HepG2 (cell line): ENCODE measurements around the gene UQCR11. TPM values are rescaled to one million over a fixed set of nuclear protein-coding genes. Genes with fewer than 3 reads are reported as not detected.

Source experiments
- AHR ChIP-seq: IDR thresholded peaks from 2 replicates; pipeline ENCODE4 v1.6.1; 2018; ENCODE audit warnings: missing genetic modification reagents, missing compliant biosample characterization
- CAMTA2 ChIP-seq: sonication (generic); formaldehyde crosslinking; IDR thresholded peaks from 2 replicates; pipeline ENCODE4 v1.4.0; 2020; ENCODE audit warnings: mild to moderate bottlenecking, missing genetic modification reagents, borderline replicate concordance
- CCDC6 ChIP-seq: sonication (generic); formaldehyde crosslinking; IDR thresholded peaks from 2 replicates; pipeline ENCODE4 v1.8.1; 2022; ENCODE audit warnings: mild to moderate bottlenecking, missing genetic modification reagents, moderate library complexity
- CREB1 ChIP-seq, 2 experiments: fragments of 450-650 bp in 1 of 2; IDR thresholded peaks; 2 replicates each; pipeline ENCODE4 v1.6.1; 2016 to 2017; ENCODE audit warnings: control low read depth in 1 of 2, mild to moderate bottlenecking in 1 of 2, missing compliant biosample characterization in 1 of 2, missing genetic modification characterization in 1 of 2
- TP53 ChIP-seq: sonication (generic); formaldehyde crosslinking; conservative IDR thresholded peaks from 2 replicates; pipeline ENCODE4 v1.4.0; 2020; ENCODE audit warnings: missing genetic modification reagents
- ZFP36L1 ChIP-seq: sonication (generic); formaldehyde crosslinking; IDR thresholded peaks from 2 replicates; pipeline ENCODE4 v1.8.0; 2022; ENCODE audit warnings: mild to moderate bottlenecking, missing genetic modification reagents, moderate library complexity
- ZNF276 ChIP-seq: sonication (generic); formaldehyde crosslinking; IDR thresholded peaks from 2 replicates; pipeline ENCODE4 v1.4.0; 2020; ENCODE audit warnings: mild to moderate bottlenecking, low read depth, missing genetic modification reagents
- ZNF280D ChIP-seq: sonication (generic); formaldehyde crosslinking; IDR thresholded peaks from 2 replicates; pipeline ENCODE4 v1.5.1; 2020; ENCODE audit warnings: mild to moderate bottlenecking, missing genetic modification reagents
- ZNF431 ChIP-seq: sonication (generic); formaldehyde crosslinking; IDR thresholded peaks from 2 replicates; pipeline ENCODE4 v1.9.0; 2022; ENCODE audit warnings: missing genetic modification reagents, low read depth, mild to moderate bottlenecking, borderline replicate concordance
- ZNF740 ChIP-seq: sonication (generic); formaldehyde crosslinking; IDR thresholded peaks from 2 replicates; pipeline ENCODE4 v1.4.0; 2020; ENCODE audit warnings: missing genetic modification reagents
- ZNF782 ChIP-seq: sonication (generic); formaldehyde crosslinking; IDR thresholded peaks from 2 replicates; pipeline ENCODE4 v1.4.0; 2020; ENCODE audit warnings: missing genetic modification reagents, mild to moderate bottlenecking, borderline replicate concordance
- polyA plus RNA-seq, 8 experiments: library from polyadenylated mRNA; depleted of rRNA in 3 of 8; stranded (reverse) in 7 of 8; unstranded in 1 of 8; fragments of >200 nt; fragmentation: Illumina TruSeq in 4 of 8; extraction: Trizol in 4 of 8; gene quantifications; 2 replicates each; pipeline versions ENCODE4 v1.2.1 to v1.2.3, GENCODE V29; 2011 to 2016; ENCODE audit warnings: low read depth in 4 of 8, missing spikeins in 1 of 8, mixed read lengths in 1 of 8; ENCODE audit not compliant: insufficient read depth in 1 of 8
- total RNA-seq, 5 experiments: library from RNA; depleted of rRNA; stranded (reverse); fragments of >200 nt; fragmentation: Illumina TruSeq; extraction: Trizol; gene quantifications; 2 replicates each; pipeline ENCODE4 v1.2.3, GENCODE V29; 2016; ENCODE audit warnings: low read depth in 1 of 5
- TF ChIP-seq, protein P1 (sequence below): sonication (generic); formaldehyde crosslinking; IDR thresholded peaks from 2 replicates; pipeline ENCODE4 v1.5.1; 2020; ENCODE audit warnings: missing genetic modification reagents, mild to moderate bottlenecking, borderline replicate concordance
- TF ChIP-seq, protein P2 (sequence below): sonication (generic); formaldehyde crosslinking; IDR thresholded peaks from 2 replicates; pipeline ENCODE4 v1.5.1; 2020; ENCODE audit warnings: mild to moderate bottlenecking, missing genetic modification reagents, borderline replicate concordance

Gene UQCR11
- total and polyA plus RNA-seq, 2 of the 13 experiments (the other 11 are each of a cell fraction or from before 2014, with no cell fraction given), result 125 to 214 TPM

DNA sequence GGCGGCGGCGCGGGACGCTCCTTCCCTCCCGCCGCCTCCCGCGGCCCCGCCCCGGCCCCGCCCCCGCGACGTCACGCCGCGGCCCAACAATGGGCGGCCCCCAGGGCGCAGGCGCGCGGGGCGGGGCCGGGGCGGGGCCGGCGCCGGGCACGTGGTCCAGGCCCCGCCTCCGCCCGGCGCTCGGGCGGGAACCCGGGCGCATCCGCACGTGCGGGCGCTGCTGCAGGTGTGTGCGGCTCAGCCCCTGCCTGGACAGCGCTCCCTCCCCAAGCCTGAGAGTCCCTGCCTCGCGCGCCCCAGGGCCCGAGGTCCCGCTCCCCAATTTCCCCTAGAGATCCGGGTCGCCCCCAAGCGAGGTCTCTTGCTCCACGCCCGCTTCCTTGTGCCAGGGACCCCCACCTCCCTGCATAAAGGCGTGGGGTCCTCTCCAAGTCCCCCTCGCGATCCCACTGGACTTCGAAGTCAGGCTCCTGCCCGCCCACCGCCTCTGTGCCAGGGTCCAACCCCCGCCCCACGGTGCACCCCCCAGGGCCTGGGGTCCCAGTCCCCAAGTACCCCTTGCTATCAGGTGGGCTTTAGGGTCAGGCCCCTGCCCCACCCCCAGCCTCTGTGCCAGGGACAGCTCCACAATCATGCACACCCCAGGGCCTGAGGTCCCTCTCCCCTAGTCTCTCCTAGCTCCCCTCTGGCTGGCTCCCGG is 36.8 kb downstream of the UQCR11 start, which contains the start of gene MEX3D (continued):
- TF ChIP-seq, protein P1, sequence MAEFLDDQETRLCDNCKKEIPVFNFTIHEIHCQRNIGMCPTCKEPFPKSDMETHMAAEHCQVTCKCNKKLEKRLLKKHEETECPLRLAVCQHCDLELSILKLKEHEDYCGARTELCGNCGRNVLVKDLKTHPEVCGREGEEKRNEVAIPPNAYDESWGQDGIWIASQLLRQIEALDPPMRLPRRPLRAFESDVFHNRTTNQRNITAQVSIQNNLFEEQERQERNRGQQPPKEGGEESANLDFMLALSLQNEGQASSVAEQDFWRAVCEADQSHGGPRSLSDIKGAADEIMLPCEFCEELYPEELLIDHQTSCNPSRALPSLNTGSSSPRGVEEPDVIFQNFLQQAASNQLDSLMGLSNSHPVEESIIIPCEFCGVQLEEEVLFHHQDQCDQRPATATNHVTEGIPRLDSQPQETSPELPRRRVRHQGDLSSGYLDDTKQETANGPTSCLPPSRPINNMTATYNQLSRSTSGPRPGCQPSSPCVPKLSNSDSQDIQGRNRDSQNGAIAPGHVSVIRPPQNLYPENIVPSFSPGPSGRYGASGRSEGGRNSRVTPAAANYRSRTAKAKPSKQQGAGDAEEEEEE (CRISPR knock-in tag), result no peak
- no peak; the same call in 1 of the 2 replicates for TF ChIP-seq ZNF431 (CRISPR knock-in tag)
- TF ChIP-seq AHR (CRISPR knock-in tag), result peak; percentile 79; the same call in 1 of the 2 replicates
- TF ChIP-seq ZFP36L1 (CRISPR knock-in tag), result no peak
- TF ChIP-seq, protein P2, sequence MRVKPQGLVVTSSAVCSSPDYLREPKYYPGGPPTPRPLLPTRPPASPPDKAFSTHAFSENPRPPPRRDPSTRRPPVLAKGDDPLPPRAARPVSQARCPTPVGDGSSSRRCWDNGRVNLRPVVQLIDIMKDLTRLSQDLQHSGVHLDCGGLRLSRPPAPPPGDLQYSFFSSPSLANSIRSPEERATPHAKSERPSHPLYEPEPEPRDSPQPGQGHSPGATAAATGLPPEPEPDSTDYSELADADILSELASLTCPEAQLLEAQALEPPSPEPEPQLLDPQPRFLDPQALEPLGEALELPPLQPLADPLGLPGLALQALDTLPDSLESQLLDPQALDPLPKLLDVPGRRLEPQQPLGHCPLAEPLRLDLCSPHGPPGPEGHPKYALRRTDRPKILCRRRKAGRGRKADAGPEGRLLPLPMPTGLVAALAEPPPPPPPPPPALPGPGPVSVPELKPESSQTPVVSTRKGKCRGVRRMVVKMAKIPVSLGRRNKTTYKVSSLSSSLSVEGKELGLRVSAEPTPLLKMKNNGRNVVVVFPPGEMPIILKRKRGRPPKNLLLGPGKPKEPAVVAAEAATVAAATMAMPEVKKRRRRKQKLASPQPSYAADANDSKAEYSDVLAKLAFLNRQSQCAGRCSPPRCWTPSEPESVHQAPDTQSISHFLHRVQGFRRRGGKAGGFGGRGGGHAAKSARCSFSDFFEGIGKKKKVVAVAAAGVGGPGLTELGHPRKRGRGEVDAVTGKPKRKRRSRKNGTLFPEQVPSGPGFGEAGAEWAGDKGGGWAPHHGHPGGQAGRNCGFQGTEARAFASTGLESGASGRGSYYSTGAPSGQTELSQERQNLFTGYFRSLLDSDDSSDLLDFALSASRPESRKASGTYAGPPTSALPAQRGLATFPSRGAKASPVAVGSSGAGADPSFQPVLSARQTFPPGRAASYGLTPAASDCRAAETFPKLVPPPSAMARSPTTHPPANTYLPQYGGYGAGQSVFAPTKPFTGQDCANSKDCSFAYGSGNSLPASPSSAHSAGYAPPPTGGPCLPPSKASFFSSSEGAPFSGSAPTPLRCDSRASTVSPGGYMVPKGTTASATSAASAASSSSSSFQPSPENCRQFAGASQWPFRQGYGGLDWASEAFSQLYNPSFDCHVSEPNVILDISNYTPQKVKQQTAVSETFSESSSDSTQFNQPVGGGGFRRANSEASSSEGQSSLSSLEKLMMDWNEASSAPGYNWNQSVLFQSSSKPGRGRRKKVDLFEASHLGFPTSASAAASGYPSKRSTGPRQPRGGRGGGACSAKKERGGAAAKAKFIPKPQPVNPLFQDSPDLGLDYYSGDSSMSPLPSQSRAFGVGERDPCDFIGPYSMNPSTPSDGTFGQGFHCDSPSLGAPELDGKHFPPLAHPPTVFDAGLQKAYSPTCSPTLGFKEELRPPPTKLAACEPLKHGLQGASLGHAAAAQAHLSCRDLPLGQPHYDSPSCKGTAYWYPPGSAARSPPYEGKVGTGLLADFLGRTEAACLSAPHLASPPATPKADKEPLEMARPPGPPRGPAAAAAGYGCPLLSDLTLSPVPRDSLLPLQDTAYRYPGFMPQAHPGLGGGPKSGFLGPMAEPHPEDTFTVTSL, result no peak
- no peak for TF ChIP-seq CREB1 (IDR thresholded peaks at IDR 0.05)
- no peak for TF ChIP-seq CREB1 (CRISPR knock-in tag; IDR thresholded peaks at IDR 0.05)
- no peak for TF ChIP-seq ZNF280D (CRISPR knock-in tag)
- peak; percentile 82; the same call in 1 of the 2 replicates for TF ChIP-seq ZNF276
- no peak for TF ChIP-seq CAMTA2 (CRISPR knock-in tag)
- TF ChIP-seq TP53 (CRISPR knock-in tag), result no peak
- 0 out of 2 replicates have a peak, but pooled peaks have one; percentile 71 for TF ChIP-seq ZNF782 (CRISPR knock-in tag)
- TF ChIP-seq CCDC6 (CRISPR knock-in tag), result peak; percentile 81; the same call in 1 of the 2 replicates
- TF ChIP-seq ZNF740, result peak; percentile 62; the same call in 1 of the 2 replicates
